Eye (tissue), 1 donor: ENCODE data around the gene COL26A1.
"Not testable (repeated sequence)": the region's sequence is repeated elsewhere in the genome, so short reads cannot be mapped to it uniquely, and the experiment has no call there.

Experiments used
- DNase-seq: peaks from one replicate; pipeline ENCODE4 v3.0.0-alpha.2; 2015

Gene COL26A1

GRCh38 chr7:101505510-101505909, 142.8 kb downstream of the COL26A1 start:
- not testable (repeated sequence) for DNase-seq

GRCh38 chr7:101506531-101506930, 143.9 kb downstream of the COL26A1 start:
- no peak for DNase-seq

- no peak for DNase-seq
Observed at GRCh38 chr7:101507327-101507726, 144.7 kb downstream of the COL26A1 start.

GRCh38 chr7:101507791-101508252, 145.1 kb downstream of the COL26A1 start:
- DNase-seq: peak; percentile 96

GRCh38 chr7:101510297-101510696, 147.6 kb downstream of the COL26A1 start:
- no peak for DNase-seq

- DNase-seq: no peak
Observed at GRCh38 chr7:101511965-101512364, 149.3 kb downstream of the COL26A1 start.

- no peak for DNase-seq
Observed at GRCh38 chr7:101516851-101517250, 154.2 kb downstream of the COL26A1 start.

- DNase-seq: no peak
Observed at GRCh38 chr7:101517304-101517703, 154.6 kb downstream of the COL26A1 start.

- no peak for DNase-seq
Observed at GRCh38 chr7:101518336-101518735, 155.7 kb downstream of the COL26A1 start.

- DNase-seq: peak; percentile 41
Observed at GRCh38 chr7:101519324-101520023, 156.8 kb downstream of the COL26A1 start.

- no peak for DNase-seq
Observed at GRCh38 chr7:101521430-101521925, 158.8 kb downstream of the COL26A1 start.

- no peak for DNase-seq
Observed at GRCh38 chr7:101522021-101522420, 159.3 kb downstream of the COL26A1 start.

GRCh38 chr7:101527844-101528667, 165.4 kb downstream of the COL26A1 start:
- DNase-seq: no peak

GRCh38 chr7:101529560-101529959, 166.9 kb downstream of the COL26A1 start:
- no peak for DNase-seq

- no peak for DNase-seq
Observed at GRCh38 chr7:101531726-101532357, 169.2 kb downstream of the COL26A1 start.

- no peak for DNase-seq
Observed at GRCh38 chr7:101532400-101533102, 169.9 kb downstream of the COL26A1 start.

GRCh38 chr7:101533103-101533465, 170.4 kb downstream of the COL26A1 start:
- no peak for DNase-seq

GRCh38 chr7:101534015-101534803, 171.5 kb downstream of the COL26A1 start:
- no peak for DNase-seq

GRCh38 chr7:101534873-101535272, 172.2 kb downstream of the COL26A1 start:
- no peak for DNase-seq

GRCh38 chr7:101535351-101535751, 172.7 kb downstream of the COL26A1 start:
- DNase-seq: no peak

GRCh38 chr7:101536232-101536631, 173.6 kb downstream of the COL26A1 start:
- DNase-seq: no peak

- DNase-seq: no peak
Observed at GRCh38 chr7:101536668-101537067, 174.0 kb downstream of the COL26A1 start.
